CD14-positive monocyte (primary cell): Measurements from ENCODE around the gene CDCA7L. TPM values are rescaled to one million over a fixed set of nuclear protein-coding genes. Genes with fewer than 3 reads are reported as not detected.

ENCODE experiments used
- DNase-seq, 3 donors: peaks; one replicate each; pipeline ENCODE4 v3.0.0-alpha.2; 2011 to 2022
- H2AFZ ChIP-seq: 2 replicates; pipeline ENCODE4 v1.6.0; 2012; ENCODE audit warnings: mild to moderate bottlenecking, low read depth, low read length, inconsistent platforms; ENCODE audit not compliant: insufficient read depth, poor library complexity, severe bottlenecking
- H3K27ac ChIP-seq, 2 donors: 1 replicate in 1 of 2; 2 replicates in 1 of 2; pipeline ENCODE4 v1.5.1; 2012 to 2013; ENCODE audit warnings: low read length in 2 of 2, control low read depth in 1 of 2, inconsistent platforms in 1 of 2, low read depth in 1 of 2, mild to moderate bottlenecking in 1 of 2
- H3K27me3 ChIP-seq, 2 donors: one replicate each; pipeline versions ENCODE4 v1.6.0 to v1.6.1; 2011 to 2013; ENCODE audit warnings: low read length in 2 of 2; ENCODE audit not compliant: control insufficient read depth in 2 of 2, insufficient read depth in 2 of 2
- H3K36me3 ChIP-seq, 2 donors: replicated peaks in 1 of 2; 1 replicate in 1 of 2; 2 replicates in 1 of 2; pipeline versions ENCODE4 v1.5.1 to v1.6.1; 2012 to 2013; ENCODE audit warnings: low read length in 2 of 2, control low read depth in 1 of 2, inconsistent platforms in 1 of 2, mild to moderate bottlenecking in 1 of 2; ENCODE audit not compliant: insufficient read depth in 2 of 2, control insufficient read depth in 1 of 2
- H3K4me1 ChIP-seq, 2 donors: 1 replicate in 1 of 2; 2 replicates in 1 of 2; pipeline versions ENCODE4 v1.5.1 to v1.6.1; 2012 to 2013; ENCODE audit warnings: low read length in 2 of 2, control low read depth in 1 of 2, inconsistent platforms in 1 of 2, mild to moderate bottlenecking in 1 of 2, moderate library complexity in 1 of 2; ENCODE audit not compliant: insufficient read depth in 2 of 2, control insufficient read depth in 1 of 2
- H3K4me2 ChIP-seq: replicated peaks from 2 replicates; pipeline ENCODE3; 2012; ENCODE audit warnings: low read length, moderate library complexity, mild to moderate bottlenecking; ENCODE audit not compliant: poor library complexity, severe bottlenecking; ENCODE audit errors: extremely low read depth
- H3K4me3 ChIP-seq, 3 experiments: fragments of 200-600 bp in 1 of 3; sonication (generic) in 1 of 3; replicated peaks in 1 of 3; 1 replicate in 2 of 3; 2 replicates in 1 of 3; pipeline ENCODE4 v1.5.1; 2011 to 2013; ENCODE audit warnings: low read length in 3 of 3, mild to moderate bottlenecking in 3 of 3, control low read depth in 2 of 3, low read depth in 2 of 3, inconsistent platforms in 1 of 3, moderate library complexity in 1 of 3
- H3K79me2 ChIP-seq: 2 replicates; pipeline ENCODE4 v1.6.0; 2012; ENCODE audit warnings: mild to moderate bottlenecking, control low read depth, inconsistent platforms, low read length, moderate library complexity; ENCODE audit not compliant: insufficient read depth
- H3K9ac ChIP-seq: 2 replicates; pipeline ENCODE4 v1.6.0; 2017; ENCODE audit warnings: low read length, mild to moderate bottlenecking; ENCODE audit not compliant: insufficient read depth, poor library complexity, severe bottlenecking
- H3K9me3 ChIP-seq, 2 donors: replicated peaks in 1 of 2; 1 replicate in 1 of 2; 2 replicates in 1 of 2; pipeline versions ENCODE4 v1.5.1 to v1.6.1; 2012 to 2013; ENCODE audit warnings: low read length in 2 of 2, control low read depth in 1 of 2; ENCODE audit not compliant: control insufficient read depth in 1 of 2, insufficient read depth in 1 of 2
- H4K20me1 ChIP-seq: 2 replicates; pipeline ENCODE4 v1.6.0; 2012; ENCODE audit warnings: mild to moderate bottlenecking, low read length, control low read depth, moderate library complexity; ENCODE audit not compliant: insufficient read depth
- H3K27ac Mint-ChIP-seq, 7 donors: one replicate each; pipeline ENCODE4 v1.8.0; 2020; ENCODE audit warnings: mild to moderate bottlenecking in 7 of 7, mixed read lengths in 7 of 7, moderate library complexity in 6 of 7, inconsistent platforms in 2 of 7
- H3K27me3 Mint-ChIP-seq, 3 donors: one replicate each; pipeline ENCODE4 v1.8.0; 2021 to 2022; ENCODE audit warnings: low read depth in 3 of 3, mild to moderate bottlenecking in 3 of 3, mixed read lengths in 3 of 3, moderate library complexity in 3 of 3, inconsistent platforms in 1 of 3
- H3K36me3 Mint-ChIP-seq, 2 donors: one replicate each; pipeline ENCODE4 v1.8.0; 2020; ENCODE audit warnings: mixed read lengths in 2 of 2, inconsistent platforms in 1 of 2, mild to moderate bottlenecking in 1 of 2
- H3K4me1 Mint-ChIP-seq: one replicate; pipeline ENCODE4 v1.8.0; 2020; ENCODE audit warnings: mild to moderate bottlenecking, mixed read lengths
- H3K4me3 Mint-ChIP-seq, 2 donors: one replicate each; pipeline ENCODE4 v1.8.0; 2020; ENCODE audit warnings: mild to moderate bottlenecking in 2 of 2, mixed read lengths in 2 of 2, moderate library complexity in 1 of 2
- H3K9me3 Mint-ChIP-seq, 7 donors: one replicate each; pipeline ENCODE4 v1.8.0; 2020 to 2022; ENCODE audit warnings: mixed read lengths in 7 of 7, mild to moderate bottlenecking in 6 of 7, moderate library complexity in 6 of 7, inconsistent platforms in 2 of 7
- WGBS: methylation state at CpG from one replicate; pipeline ENCODE4 v1.1.5; 2013; ENCODE audit warnings: missing lambda C conversion rate; ENCODE audit not compliant: insufficient coverage; 5-methylcytosine and 5-hydroxymethylcytosine counted together
- intact Hi-C, 2 donors: fragments of 100-400 bp; cut with micrococcal nuclease; formaldehyde crosslinking; loops; one replicate each; pipeline versions ENCODE4 v1.15.0 to v1.15.1; 2023
- polyA plus RNA-seq, 3 donors: library from polyadenylated mRNA; depleted of rRNA in 1 of 3; unstranded in 2 of 3; stranded (reverse) in 1 of 3; fragments of 300-500 nt in 2 of 3; fragments of >200 nt in 1 of 3; fragmentation: Illumina TruSeq in 2 of 3; gene quantifications; 1 replicate in 2 of 3; 2 replicates in 1 of 3; pipeline ENCODE4 v1.2.3, GENCODE V29; 2012 to 2021
- TF ChIP-seq, protein P1 (sequence below): fragments of 200-600 bp; IDR thresholded peaks from one replicate; pipeline ENCODE4 v1.8.0; 2022; ENCODE audit warnings: antibody characterized with exemption, mild to moderate bottlenecking

The CDCA7L gene
- polyA plus RNA-seq, 3 donors = 2.5 to 4.3 (median 3.1) TPM

DNA sequence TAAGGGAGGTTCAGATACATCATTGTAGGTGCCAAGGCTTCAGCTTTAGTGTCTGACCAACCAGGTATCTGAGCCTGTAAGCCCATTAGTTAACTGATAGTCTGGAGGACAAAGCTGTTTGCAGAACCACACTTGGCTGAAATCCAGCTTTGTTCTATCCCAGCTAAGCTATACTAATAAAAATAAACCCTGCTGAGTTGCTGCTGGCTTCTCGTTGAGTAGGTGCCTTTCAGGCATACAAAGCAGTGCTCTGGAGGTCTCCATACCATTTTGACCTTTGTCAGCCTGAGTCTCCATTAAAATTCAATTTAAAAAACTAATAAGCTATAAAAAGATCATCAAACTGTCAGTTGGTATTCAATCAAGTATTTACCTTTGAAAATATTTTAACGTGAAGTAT lies 22.0 kb downstream of the CDCA7L start:
- Histone ChIP-seq H3K4me1 (peaks cover 0 to 4% of the 10 kb centered on the region in 2 donors), H3K27ac (no peak overlapping the region), H3K79me2 (peaks cover 80% of the 10 kb centered on the region), H3K9me3 (no peaks in the 10 kb centered on the region), H3K9ac (no peak overlapping the region), H3K4me3 (no peak overlapping the region), H2AFZ (no peak overlapping the region), H3K4me2 (no peak overlapping the region), H3K36me3 (peaks cover 0 to 4% of the 10 kb centered on the region in 2 donors), H4K20me1 (no peaks in the 10 kb centered on the region), H3K27me3 (no peaks in the 10 kb centered on the region)
- peaks cover 0 to 1% of the 10 kb centered on the region in 2 donors for H3K36me3 Mint-ChIP-seq
- H3K27me3 Mint-ChIP-seq = no peaks in the 10 kb centered on the region
- intact Hi-C loops = no loop called here
- DNase-seq = no peak
- 86% methylated on average over 1 of the region's 2 CpGs for WGBS
- no peak overlapping the region for H3K27ac Mint-ChIP-seq
- no peaks in the 10 kb centered on the region for H3K9me3 Mint-ChIP-seq
- H3K4me1 Mint-ChIP-seq = peaks cover 13% of the 10 kb centered on the region
- TF ChIP-seq, protein P1, sequence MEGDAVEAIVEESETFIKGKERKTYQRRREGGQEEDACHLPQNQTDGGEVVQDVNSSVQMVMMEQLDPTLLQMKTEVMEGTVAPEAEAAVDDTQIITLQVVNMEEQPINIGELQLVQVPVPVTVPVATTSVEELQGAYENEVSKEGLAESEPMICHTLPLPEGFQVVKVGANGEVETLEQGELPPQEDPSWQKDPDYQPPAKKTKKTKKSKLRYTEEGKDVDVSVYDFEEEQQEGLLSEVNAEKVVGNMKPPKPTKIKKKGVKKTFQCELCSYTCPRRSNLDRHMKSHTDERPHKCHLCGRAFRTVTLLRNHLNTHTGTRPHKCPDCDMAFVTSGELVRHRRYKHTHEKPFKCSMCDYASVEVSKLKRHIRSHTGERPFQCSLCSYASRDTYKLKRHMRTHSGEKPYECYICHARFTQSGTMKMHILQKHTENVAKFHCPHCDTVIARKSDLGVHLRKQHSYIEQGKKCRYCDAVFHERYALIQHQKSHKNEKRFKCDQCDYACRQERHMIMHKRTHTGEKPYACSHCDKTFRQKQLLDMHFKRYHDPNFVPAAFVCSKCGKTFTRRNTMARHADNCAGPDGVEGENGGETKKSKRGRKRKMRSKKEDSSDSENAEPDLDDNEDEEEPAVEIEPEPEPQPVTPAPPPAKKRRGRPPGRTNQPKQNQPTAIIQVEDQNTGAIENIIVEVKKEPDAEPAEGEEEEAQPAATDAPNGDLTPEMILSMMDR = no peak
- no peak overlapping the region for H3K4me3 Mint-ChIP-seq

DNA sequence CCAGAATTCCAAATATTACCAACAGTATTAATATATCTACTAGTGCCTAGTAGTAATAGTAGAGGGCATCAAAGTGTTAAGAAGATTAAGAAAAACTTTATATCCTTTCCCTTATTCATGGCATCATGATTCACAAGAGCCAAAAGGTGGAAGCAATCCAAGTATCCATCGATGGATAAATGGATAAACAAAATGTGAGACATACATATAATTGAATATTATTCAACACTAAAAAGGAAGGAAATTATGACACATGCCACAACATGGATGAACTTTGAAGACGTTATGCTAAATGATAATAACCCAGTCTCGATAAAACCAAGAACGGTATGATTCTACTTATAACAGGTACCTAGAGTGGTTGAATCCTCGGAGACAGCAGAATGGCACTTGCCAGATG lies 23.1 kb downstream of the CDCA7L start:
- no peak overlapping the region for H3K27ac Mint-ChIP-seq
- H3K79me2 ChIP-seq = peaks cover 80% of the 10 kb centered on the region
- H3K27me3 ChIP-seq = no peaks in the 10 kb centered on the region
- peaks cover 0 to 2% of the 10 kb centered on the region in 2 donors for H3K36me3 ChIP-seq
- no CpG with 5 or more reads among the region's 5 CpGs for WGBS
- H3K27me3 Mint-ChIP-seq = no peaks in the 10 kb centered on the region
- H3K4me3 Mint-ChIP-seq = no peak overlapping the region
- H3K9me3 ChIP-seq = no peaks in the 10 kb centered on the region
- H2AFZ ChIP-seq = no peak overlapping the region
- H3K9ac ChIP-seq = no peak overlapping the region
- no peak overlapping the region for H3K4me3 ChIP-seq
- H3K9me3 Mint-ChIP-seq = no peaks in the 10 kb centered on the region
- H4K20me1 ChIP-seq = no peaks in the 10 kb centered on the region
- H3K4me1 ChIP-seq = peaks cover 0 to 4% of the 10 kb centered on the region in 2 donors
- intact Hi-C loops = no loop called here
- no peak overlapping the region for H3K4me2 ChIP-seq
- no peak for DNase-seq
- no peak overlapping the region for H3K27ac ChIP-seq
- TF ChIP-seq, protein P1 = no peak
- H3K36me3 Mint-ChIP-seq = peaks cover 0 to 1% of the 10 kb centered on the region in 2 donors
- peaks cover 13% of the 10 kb centered on the region for H3K4me1 Mint-ChIP-seq
